ENCODE results near the gene VAMP2.

The VAMP2 gene

GRCh38 chr17:8162233-8162996 lies at the start of gene VAMP2:
TSS of gene VAMP2 (minus strand) at chr17:8162948. CDS start at chr17:8162879, 69 bp downstream.
- H3K4me3 ChIP-seq (ENCODE audit: low read depth, low read length), result peak within 1 kb of the TSS; percentile 97
- H3K4me1 ChIP-seq (ENCODE audit: control insufficient read depth, insufficient read depth, low read length, unreplicated experiment), result peaks cover 35% of the 10 kb centered on the region
- H3K27me3 ChIP-seq (ENCODE audit: insufficient read depth, low read length), result no peaks in the 10 kb centered on the region
- peak within 1 kb of the TSS; percentile 94 for H2AFZ ChIP-seq (ENCODE audit: low read length, unreplicated experiment)
- H3K27ac ChIP-seq (ENCODE audit: low read depth, low read length), result peak within 1 kb of the TSS; percentile 89
- peaks cover 23% of the 10 kb centered on the region for H3K79me2 ChIP-seq (ENCODE audit: control insufficient read depth, insufficient read depth, low read length, unreplicated experiment)
- no peaks in the 10 kb centered on the region for H3K36me3 ChIP-seq (ENCODE audit: insufficient read depth, low read length)

GRCh38 chr17:8210761-8211458 lies 48.2 kb upstream of the VAMP2 start:
- H3K4me3 ChIP-seq (ENCODE audit: low read depth, low read length), result peak overlapping the region; percentile 83

GRCh38 chr17:8209907-8210760 lies 47.4 kb upstream of the VAMP2 start, which contains the start of gene AURKB:
TSS of gene AURKB (minus strand) at chr17:8210575. CDS start at chr17:8210224, 351 bp downstream.
- peak within 1 kb of the TSS; percentile 83 for H3K4me3 ChIP-seq (ENCODE audit: low read depth, low read length)
- H3K27me3 ChIP-seq (ENCODE audit: insufficient read depth, low read length), result no peaks in the 10 kb centered on the region
- H3K4me1 ChIP-seq (ENCODE audit: control insufficient read depth, insufficient read depth, low read length, unreplicated experiment), result peaks cover 6% of the 10 kb centered on the region
- peaks cover 28% of the 10 kb centered on the region for H3K79me2 ChIP-seq (ENCODE audit: control insufficient read depth, insufficient read depth, low read length, unreplicated experiment)
- peaks cover 9% of the 10 kb centered on the region; the same call in 1 of the 2 replicates for H3K36me3 ChIP-seq (ENCODE audit: insufficient read depth, low read length)
- peak within 1 kb of the TSS; percentile 78 for H2AFZ ChIP-seq (ENCODE audit: low read length, unreplicated experiment)
- H3K27ac ChIP-seq (ENCODE audit: low read depth, low read length), result peak within 1 kb of the TSS; percentile 84

More at GRCh38 chr17:8210761-8211458, 48.2 kb upstream of the VAMP2 start:
- Histone ChIP-seq H2AFZ (ENCODE audit: low read length, unreplicated experiment) (peak overlapping the region; percentile 78), H3K79me2 (ENCODE audit: control insufficient read depth, insufficient read depth, low read length, unreplicated experiment) (peaks cover 28% of the 10 kb centered on the region), H3K27ac (ENCODE audit: low read depth, low read length) (peak overlapping the region; percentile 84), H3K36me3 (ENCODE audit: insufficient read depth, low read length) (peaks cover 6% of the 10 kb centered on the region; the same call in 1 of the 2 replicates), H3K27me3 (ENCODE audit: insufficient read depth, low read length) (no peaks in the 10 kb centered on the region), H3K4me1 (ENCODE audit: control insufficient read depth, insufficient read depth, low read length, unreplicated experiment) (peaks cover 6% of the 10 kb centered on the region)

GRCh38 chr17:8206536-8206935 lies 43.8 kb upstream of the VAMP2 start:
- Histone ChIP-seq H3K27ac (ENCODE audit: low read depth, low read length) (no peak overlapping the region), H3K79me2 (ENCODE audit: control insufficient read depth, insufficient read depth, low read length, unreplicated experiment) (peaks cover 28% of the 10 kb centered on the region), H3K4me1 (ENCODE audit: control insufficient read depth, insufficient read depth, low read length, unreplicated experiment) (peaks cover 6% of the 10 kb centered on the region), H3K36me3 (ENCODE audit: insufficient read depth, low read length) (peaks cover 9% of the 10 kb centered on the region; the same call in 1 of the 2 replicates), H3K4me3 (ENCODE audit: low read depth, low read length) (no peak overlapping the region), H3K27me3 (ENCODE audit: insufficient read depth, low read length) (no peaks in the 10 kb centered on the region), H2AFZ (ENCODE audit: low read length, unreplicated experiment) (no peak overlapping the region)

DNA sequence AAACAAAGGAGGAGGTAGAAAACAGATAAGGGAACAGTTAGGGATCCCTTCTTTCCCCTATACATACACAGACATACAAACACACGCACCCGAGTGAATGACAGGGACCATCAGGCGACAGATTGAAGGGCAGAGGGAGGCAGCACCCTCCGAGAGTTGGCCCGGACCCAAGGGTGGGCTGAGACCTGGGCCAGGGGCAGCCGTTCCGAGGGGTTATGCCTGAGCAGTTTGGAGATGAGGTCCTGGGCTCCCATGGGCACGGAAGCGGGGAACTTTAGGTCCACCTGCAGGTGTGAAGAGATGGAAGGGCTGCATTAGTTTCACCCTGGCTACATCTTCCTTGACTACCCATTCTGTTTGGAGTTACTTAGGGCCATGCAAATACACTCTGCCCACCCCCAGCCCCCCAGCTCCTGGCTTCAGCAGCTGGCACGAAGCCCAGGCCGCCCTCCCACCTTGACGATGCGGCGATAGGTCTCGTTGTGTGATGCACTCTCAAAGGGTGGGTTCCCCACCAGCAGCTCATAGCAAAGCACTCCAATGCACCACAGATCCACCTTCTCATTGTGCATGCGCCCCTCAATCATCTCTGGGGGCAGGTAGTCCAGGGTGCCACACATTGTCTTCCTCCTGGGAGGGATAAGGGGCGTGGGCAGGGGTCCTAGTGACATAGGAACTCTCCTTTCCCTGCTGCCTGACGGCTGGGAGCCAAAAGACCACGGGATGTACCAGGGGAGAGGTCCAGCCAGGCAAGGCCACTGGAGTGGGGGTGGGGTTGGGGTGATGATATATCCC lies 42.2 kb upstream of the VAMP2 start:
- H3K36me3 ChIP-seq (ENCODE audit: insufficient read depth, low read length), result peaks cover 9% of the 10 kb centered on the region; the same call in 1 of the 2 replicates
- no peak overlapping the region for H3K4me3 ChIP-seq (ENCODE audit: low read depth, low read length)
- H3K79me2 ChIP-seq (ENCODE audit: control insufficient read depth, insufficient read depth, low read length, unreplicated experiment), result peaks cover 24% of the 10 kb centered on the region
- no peaks in the 10 kb centered on the region for H3K27me3 ChIP-seq (ENCODE audit: insufficient read depth, low read length)
- H3K27ac ChIP-seq (ENCODE audit: low read depth, low read length), result no peak overlapping the region
- no peaks in the 10 kb centered on the region for H3K4me1 ChIP-seq (ENCODE audit: control insufficient read depth, insufficient read depth, low read length, unreplicated experiment)
- H2AFZ ChIP-seq (ENCODE audit: low read length, unreplicated experiment), result no peak overlapping the region

GRCh38 chr17:8192070-8192815 lies 29.5 kb upstream of the VAMP2 start:
- Histone ChIP-seq H3K36me3 (ENCODE audit: insufficient read depth, low read length) (no peaks in the 10 kb centered on the region), H3K4me3 (ENCODE audit: low read depth, low read length) (no peak overlapping the region), H3K79me2 (ENCODE audit: control insufficient read depth, insufficient read depth, low read length, unreplicated experiment) (peaks cover 9% of the 10 kb centered on the region), H2AFZ (ENCODE audit: low read length, unreplicated experiment) (no peak overlapping the region), H3K4me1 (ENCODE audit: control insufficient read depth, insufficient read depth, low read length, unreplicated experiment) (peaks cover 27% of the 10 kb centered on the region), H3K27ac (ENCODE audit: low read depth, low read length) (no peak overlapping the region), H3K27me3 (ENCODE audit: insufficient read depth, low read length) (no peaks in the 10 kb centered on the region)

DNA sequence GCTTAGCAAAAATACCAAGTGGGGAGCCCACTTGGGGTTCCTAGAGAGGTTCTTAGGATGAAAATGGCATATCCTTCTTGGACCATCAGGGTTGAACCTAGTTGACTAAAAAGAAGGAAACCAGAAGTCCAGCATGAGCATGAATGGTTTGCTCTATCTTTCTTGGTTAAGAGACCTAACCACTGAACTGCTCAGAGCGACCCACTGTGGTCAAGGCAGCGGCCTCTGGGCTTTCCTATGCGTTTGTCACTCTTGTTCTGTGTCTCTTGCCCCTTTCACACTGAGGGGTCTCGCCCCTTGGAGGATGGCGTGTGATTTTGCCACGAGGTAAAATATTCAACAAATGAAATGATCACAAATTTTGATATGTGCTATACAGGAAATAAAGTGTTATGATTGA lies 27.8 kb upstream of the VAMP2 start:
- H3K79me2 ChIP-seq (ENCODE audit: control insufficient read depth, insufficient read depth, low read length, unreplicated experiment), result peaks cover 9% of the 10 kb centered on the region
- peak overlapping the region; percentile 20 for H3K27ac ChIP-seq (ENCODE audit: low read depth, low read length)

DNA sequence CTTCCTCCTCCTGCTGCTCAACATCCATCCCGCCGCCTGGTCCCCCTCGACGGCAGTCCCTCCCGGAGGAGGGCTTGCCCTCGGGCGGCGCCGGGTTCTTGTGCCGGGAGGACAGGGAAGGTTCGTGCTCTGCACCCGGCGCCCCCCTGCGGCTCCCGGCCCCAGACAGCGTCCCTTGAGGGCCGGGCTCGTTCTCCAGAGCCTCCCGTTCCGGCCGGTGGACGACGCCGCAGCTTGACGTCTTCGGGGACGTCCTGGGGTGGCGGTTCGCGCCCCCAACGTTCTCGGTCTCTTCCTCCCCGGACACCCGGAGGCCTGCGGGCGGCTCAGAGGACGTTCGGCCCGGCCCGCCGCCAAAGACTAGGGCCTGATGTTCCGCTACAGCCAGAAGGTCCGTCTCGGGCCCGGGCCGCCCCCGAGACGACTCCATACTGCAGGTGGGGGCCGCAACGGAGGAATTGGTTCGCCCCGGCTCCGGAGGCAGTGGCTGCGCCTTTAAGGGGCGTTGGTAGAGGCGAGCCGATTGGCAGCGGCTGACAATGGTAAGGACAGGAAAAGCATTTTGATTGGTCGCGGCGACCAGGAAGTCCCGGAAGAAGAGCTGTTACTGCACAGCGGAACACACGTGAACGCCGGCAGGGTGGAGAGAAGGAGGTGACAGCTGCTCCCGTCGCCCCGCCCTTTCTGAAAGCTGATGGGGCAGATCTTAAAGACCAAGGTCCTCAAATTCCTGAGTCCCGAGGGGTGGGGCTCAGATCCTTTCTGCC lies 27.1 kb upstream of the VAMP2 start, which contains the start of gene BORCS6:
Gene BORCS6 (minus strand): TSS at position 470 of the 767 bp plus-strand sequence. CDS start 40 bp downstream, at position 430.
- H3K4me3 ChIP-seq (ENCODE audit: low read depth, low read length), result peak within 1 kb of the TSS; percentile 78
- H3K4me1 ChIP-seq (ENCODE audit: control insufficient read depth, insufficient read depth, low read length, unreplicated experiment), result peaks cover 20% of the 10 kb centered on the region
- H3K27ac ChIP-seq (ENCODE audit: low read depth, low read length), result peak within 1 kb of the TSS; percentile 64
- peaks cover 9% of the 10 kb centered on the region for H3K79me2 ChIP-seq (ENCODE audit: control insufficient read depth, insufficient read depth, low read length, unreplicated experiment)
- H2AFZ ChIP-seq (ENCODE audit: low read length, unreplicated experiment), result peak within 1 kb of the TSS; percentile 57
- no peaks in the 10 kb centered on the region for H3K36me3 ChIP-seq (ENCODE audit: insufficient read depth, low read length)
- no peaks in the 10 kb centered on the region for H3K27me3 ChIP-seq (ENCODE audit: insufficient read depth, low read length)

More for the DNA sequence above, 27.8 kb upstream of the VAMP2 start:
- no peaks in the 10 kb centered on the region for H3K36me3 ChIP-seq (ENCODE audit: insufficient read depth, low read length)
- H3K4me1 ChIP-seq (ENCODE audit: control insufficient read depth, insufficient read depth, low read length, unreplicated experiment), result peaks cover 20% of the 10 kb centered on the region
- no peaks in the 10 kb centered on the region for H3K27me3 ChIP-seq (ENCODE audit: insufficient read depth, low read length)
- peak overlapping the region; percentile 78 for H3K4me3 ChIP-seq (ENCODE audit: low read depth, low read length)
- peak overlapping the region; percentile 51 for H2AFZ ChIP-seq (ENCODE audit: low read length, unreplicated experiment)
